ENCODE data around the gene PSMC4. TPM values are rescaled to one million over a fixed set of nuclear protein-coding genes. Genes with fewer than 3 reads are reported as not detected.

The PSMC4 gene
- total and polyA plus RNA-seq, 2 experiments from 2014 or later: 113 to 137 TPM

GRCh38 chr19:39982883-39983282 is 11.9 kb downstream of the PSMC4 start:
- no peaks in the 10 kb centered on the region for H4K20me1 ChIP-seq (ENCODE audit: insufficient read depth)
- no peak overlapping the region for H2AFZ ChIP-seq
- H3K9ac ChIP-seq: no peak overlapping the region
- no peak overlapping the region for H3K4me3 ChIP-seq
- no peaks in the 10 kb centered on the region for H3K9me2 ChIP-seq (ENCODE audit: insufficient read depth)
- peaks cover 71% of the 10 kb centered on the region for H3K79me2 ChIP-seq (ENCODE audit: insufficient read depth)
- no peak overlapping the region for H3K4me2 ChIP-seq (ENCODE audit: unreplicated experiment)
- H3F3A ChIP-seq (ENCODE audit: insufficient read depth): peaks cover 37% of the 10 kb centered on the region; the same call in 1 of the 2 replicates
- H3K9me3 ChIP-seq (ENCODE audit: low read depth): no peaks in the 10 kb centered on the region
- no peak overlapping the region for H3K27ac ChIP-seq
- no peak for TF ChIP-seq EZH2 (IDR thresholded peaks at IDR 0.05; ENCODE audit: insufficient read depth, poor library complexity, severe bottlenecking)
- TF ChIP-seq EZH2phosphoT487 (IDR thresholded peaks at IDR 0.05; ENCODE audit: insufficient read depth, low read depth): no peak
- in situ Hi-C loops (cut with MboI): no loop called here
- H3K27me3 ChIP-seq (replicated peaks; ENCODE audit: insufficient read depth): no peaks in the 10 kb centered on the region
- peaks cover 47% of the 10 kb centered on the region for H3K36me3 ChIP-seq (ENCODE audit: low read depth)
- H3K4me1 ChIP-seq (ENCODE audit: insufficient read depth): no peaks in the 10 kb centered on the region
- no peak for DNase-seq
- WGBS, 2 experiments (ENCODE audit: low coverage in 1 of 2, low lambda C conversion rate in 2 of 2, missing lambda C conversion rate in 2 of 2): 88 to 100% methylated on average over 1 of the region's 1 CpG

GRCh38 chr19:39983695-39984300 is 12.8 kb downstream of the PSMC4 start:
- in situ Hi-C loops (cut with MboI): no loop called here
- Histone ChIP-seq H3K9me3 (ENCODE audit: low read depth) (no peaks in the 10 kb centered on the region), H3K9ac (no peak overlapping the region)

GRCh38 chr19:39986643-39987042 is 15.7 kb downstream of the PSMC4 start:
- no peaks in the 10 kb centered on the region for H3K9me3 ChIP-seq (ENCODE audit: low read depth)
- no peak overlapping the region for H3K27ac ChIP-seq
- in situ Hi-C loops (cut with MboI): no loop called here
- peaks cover 18% of the 10 kb centered on the region for H3K36me3 ChIP-seq (ENCODE audit: low read depth)
- H3K9me2 ChIP-seq (ENCODE audit: insufficient read depth): no peaks in the 10 kb centered on the region
- H3K79me2 ChIP-seq (ENCODE audit: insufficient read depth): peaks cover 89% of the 10 kb centered on the region
- no peak overlapping the region for H3K4me3 ChIP-seq
- H3K4me1 ChIP-seq (ENCODE audit: insufficient read depth): no peaks in the 10 kb centered on the region
- H3K9ac ChIP-seq: no peak overlapping the region
- H2AFZ ChIP-seq: no peak overlapping the region
- H4K20me1 ChIP-seq (ENCODE audit: insufficient read depth): no peaks in the 10 kb centered on the region
- DNase-seq: no peak
- peaks cover 34% of the 10 kb centered on the region; the same call in 1 of the 2 replicates for H3F3A ChIP-seq (ENCODE audit: insufficient read depth)
- no peak overlapping the region for H3K4me2 ChIP-seq (ENCODE audit: unreplicated experiment)
- no peak for TF ChIP-seq EZH2 (IDR thresholded peaks at IDR 0.05; ENCODE audit: insufficient read depth, poor library complexity, severe bottlenecking)
- no peak for TF ChIP-seq EZH2phosphoT487 (IDR thresholded peaks at IDR 0.05; ENCODE audit: insufficient read depth, low read depth)
- no peaks in the 10 kb centered on the region for H3K27me3 ChIP-seq (replicated peaks; ENCODE audit: insufficient read depth)

More at GRCh38 chr19:39983695-39984300, 12.8 kb downstream of the PSMC4 start:
- no peaks in the 10 kb centered on the region for H3K27me3 ChIP-seq (replicated peaks; ENCODE audit: insufficient read depth)
- no peaks in the 10 kb centered on the region for H3K9me2 ChIP-seq (ENCODE audit: insufficient read depth)
- H2AFZ ChIP-seq: no peak overlapping the region
- no peak overlapping the region for H3K4me2 ChIP-seq (ENCODE audit: unreplicated experiment)
- no peak for DNase-seq
- no peak overlapping the region for H3K27ac ChIP-seq
- peaks cover 73% of the 10 kb centered on the region for H3K79me2 ChIP-seq (ENCODE audit: insufficient read depth)
- no peak overlapping the region for H3K4me3 ChIP-seq
- no peak for TF ChIP-seq EZH2 (IDR thresholded peaks at IDR 0.05; ENCODE audit: insufficient read depth, poor library complexity, severe bottlenecking)
- TF ChIP-seq EZH2phosphoT487 (IDR thresholded peaks at IDR 0.05; ENCODE audit: insufficient read depth, low read depth): no peak
- no peaks in the 10 kb centered on the region for H3K4me1 ChIP-seq (ENCODE audit: insufficient read depth)
- 94 to 99% methylated on average over 5 of the region's 5 CpGs for WGBS, 2 experiments (ENCODE audit: low coverage in 1 of 2, low lambda C conversion rate in 2 of 2, missing lambda C conversion rate in 2 of 2)
- H3K36me3 ChIP-seq (ENCODE audit: low read depth): peaks cover 41% of the 10 kb centered on the region
- H4K20me1 ChIP-seq (ENCODE audit: insufficient read depth): no peaks in the 10 kb centered on the region
- H3F3A ChIP-seq (ENCODE audit: insufficient read depth): peaks cover 37% of the 10 kb centered on the region; the same call in 1 of the 2 replicates

- no peak for DNase-seq
- H3K9me3 ChIP-seq (ENCODE audit: low read depth): no peaks in the 10 kb centered on the region
- H3K9me2 ChIP-seq (ENCODE audit: insufficient read depth): no peaks in the 10 kb centered on the region
- in situ Hi-C loops (cut with MboI): no loop called here
- H2AFZ ChIP-seq: no peak overlapping the region
- no peaks in the 10 kb centered on the region for H4K20me1 ChIP-seq (ENCODE audit: insufficient read depth)
- no peak overlapping the region for H3K9ac ChIP-seq
- peaks cover 34% of the 10 kb centered on the region; the same call in 1 of the 2 replicates for H3F3A ChIP-seq (ENCODE audit: insufficient read depth)
- no peaks in the 10 kb centered on the region for H3K4me1 ChIP-seq (ENCODE audit: insufficient read depth)
- H3K27me3 ChIP-seq (replicated peaks; ENCODE audit: insufficient read depth): no peaks in the 10 kb centered on the region
- no peak overlapping the region for H3K4me3 ChIP-seq
- H3K4me2 ChIP-seq (ENCODE audit: unreplicated experiment): no peak overlapping the region
- no peak for TF ChIP-seq EZH2 (IDR thresholded peaks at IDR 0.05; ENCODE audit: insufficient read depth, poor library complexity, severe bottlenecking)
- no peak for TF ChIP-seq EZH2phosphoT487 (IDR thresholded peaks at IDR 0.05; ENCODE audit: insufficient read depth, low read depth)
- no peak overlapping the region for H3K27ac ChIP-seq
- peaks cover 14% of the 10 kb centered on the region for H3K36me3 ChIP-seq (ENCODE audit: low read depth)
- peaks cover 85% of the 10 kb centered on the region for H3K79me2 ChIP-seq (ENCODE audit: insufficient read depth)
Measured at GRCh38 chr19:39987167-39987566, 16.2 kb downstream of the PSMC4 start.

- Histone ChIP-seq H3K4me2 (ENCODE audit: unreplicated experiment) (no peak overlapping the region), H3K9ac (no peak overlapping the region), H2AFZ (no peak overlapping the region), H3K9me2 (ENCODE audit: insufficient read depth) (no peaks in the 10 kb centered on the region), H3K79me2 (ENCODE audit: insufficient read depth) (peaks cover 82% of the 10 kb centered on the region), H3K4me1 (ENCODE audit: insufficient read depth) (no peaks in the 10 kb centered on the region), H3K27me3 (replicated peaks; ENCODE audit: insufficient read depth) (no peaks in the 10 kb centered on the region), H3K9me3 (ENCODE audit: low read depth) (no peaks in the 10 kb centered on the region), H3K4me3 (no peak overlapping the region), H3K36me3 (ENCODE audit: low read depth) (peaks cover 10% of the 10 kb centered on the region), H3K27ac (no peak overlapping the region), H3F3A (ENCODE audit: insufficient read depth) (peaks cover 34% of the 10 kb centered on the region; the same call in 1 of the 2 replicates), H4K20me1 (ENCODE audit: insufficient read depth) (no peaks in the 10 kb centered on the region)
- no peak for TF ChIP-seq EZH2phosphoT487 (IDR thresholded peaks at IDR 0.05; ENCODE audit: insufficient read depth, low read depth)
- DNase-seq: no peak
- 94 to 95% methylated on average over 1 of the region's 1 CpG for whole genome bisulfite sequencing, 2 experiments (ENCODE audit: low coverage in 1 of 2, low lambda C conversion rate in 2 of 2, missing lambda C conversion rate in 2 of 2)
- in situ Hi-C loops (cut with MboI): no loop called here
Measured at GRCh38 chr19:39987596-39987995, 16.6 kb downstream of the PSMC4 start.

All from GM23248 (cell line).